ENCODE data around the gene HES7. TPM values are rescaled to one million over a fixed set of nuclear protein-coding genes. Genes with fewer than 3 reads are reported as not detected.

Gene HES7
- total RNA-seq, 1 donor from 2014 or later, result 1.3 TPM

- TF ChIP-seq, protein P1, sequence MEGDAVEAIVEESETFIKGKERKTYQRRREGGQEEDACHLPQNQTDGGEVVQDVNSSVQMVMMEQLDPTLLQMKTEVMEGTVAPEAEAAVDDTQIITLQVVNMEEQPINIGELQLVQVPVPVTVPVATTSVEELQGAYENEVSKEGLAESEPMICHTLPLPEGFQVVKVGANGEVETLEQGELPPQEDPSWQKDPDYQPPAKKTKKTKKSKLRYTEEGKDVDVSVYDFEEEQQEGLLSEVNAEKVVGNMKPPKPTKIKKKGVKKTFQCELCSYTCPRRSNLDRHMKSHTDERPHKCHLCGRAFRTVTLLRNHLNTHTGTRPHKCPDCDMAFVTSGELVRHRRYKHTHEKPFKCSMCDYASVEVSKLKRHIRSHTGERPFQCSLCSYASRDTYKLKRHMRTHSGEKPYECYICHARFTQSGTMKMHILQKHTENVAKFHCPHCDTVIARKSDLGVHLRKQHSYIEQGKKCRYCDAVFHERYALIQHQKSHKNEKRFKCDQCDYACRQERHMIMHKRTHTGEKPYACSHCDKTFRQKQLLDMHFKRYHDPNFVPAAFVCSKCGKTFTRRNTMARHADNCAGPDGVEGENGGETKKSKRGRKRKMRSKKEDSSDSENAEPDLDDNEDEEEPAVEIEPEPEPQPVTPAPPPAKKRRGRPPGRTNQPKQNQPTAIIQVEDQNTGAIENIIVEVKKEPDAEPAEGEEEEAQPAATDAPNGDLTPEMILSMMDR (IDR thresholded peaks at IDR 0.05; ENCODE audit: insufficient read depth, low read length, severe bottlenecking), result no peak
- Histone ChIP-seq H3K4me3 (ENCODE audit: low read depth, low read length) (peak overlapping the region; percentile 14), H3K27me3 (ENCODE audit: control insufficient read depth, insufficient read depth, low read length) (no peaks in the 10 kb centered on the region), H3K36me3 (ENCODE audit: control insufficient read depth, insufficient read depth, low read length) (peaks cover 25% of the 10 kb centered on the region)
- FAIRE-seq (no peak), DNase-seq (ENCODE audit: low read depth) (no peak)
Measured at GRCh38 chr17:8138374-8138671, 14.4 kb upstream of the HES7 start.

- Histone ChIP-seq H3K36me3 (ENCODE audit: control insufficient read depth, insufficient read depth, low read length) (peaks cover 21% of the 10 kb centered on the region), H3K27me3 (ENCODE audit: control insufficient read depth, insufficient read depth, low read length) (no peaks in the 10 kb centered on the region), H3K4me3 (ENCODE audit: low read depth, low read length) (peak overlapping the region; percentile 14)
- TF ChIP-seq, protein P1 (IDR thresholded peaks at IDR 0.05; ENCODE audit: insufficient read depth, low read length, severe bottlenecking), result no peak
- FAIRE-seq (no peak), DNase-seq (ENCODE audit: low read depth) (no peak)
Measured at GRCh38 chr17:8137645-8138373, 13.9 kb upstream of the HES7 start.

DNA sequence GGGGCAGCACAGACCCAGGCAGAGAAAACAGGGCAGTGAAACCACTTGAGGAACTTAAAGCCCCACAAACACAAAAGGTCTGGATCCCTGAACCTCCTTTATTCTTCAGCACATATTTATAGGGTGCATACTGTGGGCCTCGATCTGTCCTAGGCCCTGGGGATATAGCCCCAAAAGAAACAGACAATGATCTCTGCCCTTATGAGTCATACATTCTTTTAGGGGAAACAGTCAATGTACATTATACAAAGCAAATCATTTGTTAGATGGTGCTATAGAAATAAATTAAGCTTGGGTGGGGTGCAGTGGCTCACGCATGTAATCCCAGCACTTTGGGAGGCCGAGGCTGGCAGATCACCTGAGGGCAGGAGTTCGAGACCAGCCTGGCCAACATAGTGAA, 10.0 kb upstream of the HES7 start:
- Histone ChIP-seq H3K4me3 (ENCODE audit: low read depth, low read length) (no peak overlapping the region), H3K36me3 (ENCODE audit: control insufficient read depth, insufficient read depth, low read length) (no peaks in the 10 kb centered on the region), H3K27me3 (ENCODE audit: control insufficient read depth, insufficient read depth, low read length) (no peaks in the 10 kb centered on the region)
- FAIRE-seq (no peak), DNase-seq (ENCODE audit: low read depth) (no peak)
- TF ChIP-seq, protein P1 (IDR thresholded peaks at IDR 0.05; ENCODE audit: insufficient read depth, low read length, severe bottlenecking), result no peak

DNA sequence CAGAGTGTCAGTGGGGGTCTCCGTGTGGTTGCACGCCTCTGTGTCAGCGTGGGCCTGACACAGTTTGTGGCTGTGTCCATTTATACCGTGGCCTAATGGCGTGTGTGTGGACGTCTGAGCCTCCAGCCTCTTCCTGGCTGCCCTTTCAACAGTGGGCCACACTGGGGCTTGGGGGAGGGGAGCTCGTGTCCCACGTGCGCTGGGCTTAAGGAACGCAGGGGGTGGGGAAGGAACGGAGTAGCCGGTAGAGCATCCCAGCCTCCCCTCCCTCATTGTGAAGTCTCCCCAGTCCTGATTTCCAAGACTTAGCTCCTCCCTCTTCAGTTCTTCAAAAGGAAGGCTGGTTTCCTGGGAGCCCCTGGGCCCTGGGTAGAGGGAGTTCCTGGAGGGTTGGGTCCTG, 9.5 kb upstream of the HES7 start:
- Histone ChIP-seq H3K27me3 (ENCODE audit: control insufficient read depth, insufficient read depth, low read length) (no peaks in the 10 kb centered on the region), H3K4me3 (ENCODE audit: low read depth, low read length) (no peak overlapping the region), H3K36me3 (ENCODE audit: control insufficient read depth, insufficient read depth, low read length) (no peaks in the 10 kb centered on the region)
- TF ChIP-seq, protein P1 (IDR thresholded peaks at IDR 0.05; ENCODE audit: insufficient read depth, low read length, severe bottlenecking), result no peak
- DNase-seq (ENCODE audit: low read depth), result no peak
- no peak for FAIRE-seq

DNA sequence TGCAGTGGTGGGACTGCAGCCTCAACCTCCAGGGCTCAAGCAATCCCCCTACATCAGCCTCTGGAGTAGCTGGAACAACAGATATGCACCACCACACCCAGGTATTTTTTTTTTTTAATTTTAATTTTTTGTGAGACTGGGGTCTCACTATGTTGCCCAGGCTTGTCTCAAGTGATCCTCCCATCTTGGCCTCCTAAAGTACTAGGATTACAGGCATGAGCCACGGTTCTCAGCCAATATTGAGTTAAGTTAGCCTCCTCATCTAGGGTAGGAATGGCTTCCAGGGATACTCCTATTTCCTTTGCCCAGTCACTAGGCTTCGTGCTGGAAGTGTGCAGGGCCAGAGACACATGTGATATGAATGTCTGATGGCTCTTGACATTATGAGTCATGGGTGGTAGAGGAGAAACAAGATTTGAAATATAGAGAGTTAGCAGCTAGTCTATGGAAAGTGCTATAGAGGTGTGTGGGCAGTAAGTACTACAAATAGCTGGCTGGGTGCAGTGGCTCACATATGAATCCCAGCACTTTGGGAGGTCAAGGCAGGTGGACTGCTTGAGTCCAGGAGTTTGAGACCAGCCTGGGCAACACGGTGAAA, 8.0 kb upstream of the HES7 start:
- Histone ChIP-seq H3K4me3 (ENCODE audit: low read depth, low read length) (no peak overlapping the region), H3K27me3 (ENCODE audit: control insufficient read depth, insufficient read depth, low read length) (no peaks in the 10 kb centered on the region), H3K36me3 (ENCODE audit: control insufficient read depth, insufficient read depth, low read length) (no peaks in the 10 kb centered on the region)
- DNase-seq (ENCODE audit: low read depth), result peak; percentile 77
- FAIRE-seq, result no peak
- TF ChIP-seq, protein P1 (IDR thresholded peaks at IDR 0.05; ENCODE audit: insufficient read depth, low read length, severe bottlenecking), result no peak
